Breast epithelium (tissue), 4 donors: ENCODE measurements around the gene OR51V1. TPM values are rescaled to one million over a fixed set of nuclear protein-coding genes. Genes with fewer than 3 reads are reported as not detected.

Experiments
- DNase-seq, 2 donors: peaks; one replicate each; pipeline ENCODE4 v3.0.0-alpha.2; 2019; ENCODE audit warnings: low spot score in 2 of 2
- H3K27ac ChIP-seq, 2 donors: fragments of 200-600 bp; sonication (generic) in 1 of 2; one replicate each; pipeline ENCODE4 v1.5.1; 2016 to 2019; ENCODE audit warnings: mild to moderate bottlenecking in 1 of 2
- H3K27me3 ChIP-seq, 2 donors: fragments of 200-600 bp; sonication (generic) in 1 of 2; one replicate each; pipeline versions ENCODE4 v1.5.1 to v1.6.0; 2017 to 2019; ENCODE audit warnings: control low read depth in 1 of 2, mild to moderate bottlenecking in 1 of 2
- H3K36me3 ChIP-seq: fragments of 200-600 bp; one replicate; pipeline ENCODE4 v1.5.1; 2019
- H3K4me1 ChIP-seq, 2 donors: fragments of 200-600 bp; sonication (generic); one replicate each; pipeline ENCODE4 v1.5.1; 2016 to 2019; ENCODE audit warnings: control low read depth in 1 of 2
- H3K4me3 ChIP-seq, 3 donors: fragments of 200-600 bp; sonication (generic); 1 replicate in 2 of 3; 2 replicates in 1 of 3; pipeline ENCODE4 v1.5.1; 2016 to 2019; ENCODE audit warnings: mild to moderate bottlenecking in 3 of 3, moderate library complexity in 2 of 3
- H3K9me3 ChIP-seq, 2 donors: fragments of 200-600 bp; sonication (generic) in 1 of 2; one replicate each; pipeline ENCODE4 v1.5.1; 2016 to 2019; ENCODE audit warnings: control low read depth in 1 of 2
- POLR2A ChIP-seq: fragments of 450-650 bp; IDR thresholded peaks from one replicate; pipeline ENCODE4 v1.6.1; 2016; ENCODE audit warnings: antibody characterized with exemption, mild to moderate bottlenecking, moderate library complexity
- POLR2AphosphoS5 ChIP-seq, 3 donors: sonication (generic); formaldehyde crosslinking; IDR thresholded peaks; one replicate each; pipeline ENCODE4 v1.6.1; 2017; ENCODE audit warnings: antibody characterized with exemption in 3 of 3
- intact Hi-C: fragments of 100-400 bp; cut with DNase I; formaldehyde crosslinking; loops from one replicate; pipeline ENCODE4 v1.15.1; 2023; ENCODE audit warnings: low total_unique reads
- total RNA-seq, 3 donors: library from RNA; depleted of rRNA; stranded (reverse); fragments of >200 nt; gene quantifications; one replicate each; pipeline ENCODE4 v1.1.0, GENCODE V29; 2016
- TF ChIP-seq, protein P1 (sequence below), 3 donors: fragments of 450-650 bp; IDR thresholded peaks; one replicate each; pipeline ENCODE4 v1.5.1; 2016 to 2017; ENCODE audit warnings: antibody characterized with exemption in 3 of 3, mild to moderate bottlenecking in 3 of 3, moderate library complexity in 3 of 3

The OR51V1 gene
- total RNA-seq, 3 donors from 2014 or later, result not detected

DNA sequence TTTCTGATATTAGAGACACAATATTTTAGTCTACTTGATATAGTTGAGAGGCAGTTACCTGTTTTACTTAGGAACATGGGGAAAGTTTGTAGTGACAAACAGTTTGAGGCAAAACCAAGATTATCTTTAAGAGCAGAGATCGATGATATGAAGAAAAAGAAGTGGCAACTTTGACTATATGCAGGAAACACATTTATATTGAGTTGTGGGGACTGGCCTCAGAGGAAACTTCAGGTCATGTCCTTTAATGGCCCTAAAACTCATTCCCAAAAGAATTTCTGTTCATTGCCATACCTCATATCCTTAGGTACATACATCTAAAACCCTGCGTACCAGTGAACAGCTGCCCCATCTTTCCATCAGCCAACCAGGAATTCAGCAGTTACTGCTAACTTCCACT is 44.7 kb upstream of the OR51V1 start:
- no peaks in the 10 kb centered on the region for H3K4me1 ChIP-seq
- TF ChIP-seq POLR2AphosphoS5 (IDR thresholded peaks at IDR 0.05) (no peak), POLR2A (no peak)
- TF ChIP-seq, protein P1, sequence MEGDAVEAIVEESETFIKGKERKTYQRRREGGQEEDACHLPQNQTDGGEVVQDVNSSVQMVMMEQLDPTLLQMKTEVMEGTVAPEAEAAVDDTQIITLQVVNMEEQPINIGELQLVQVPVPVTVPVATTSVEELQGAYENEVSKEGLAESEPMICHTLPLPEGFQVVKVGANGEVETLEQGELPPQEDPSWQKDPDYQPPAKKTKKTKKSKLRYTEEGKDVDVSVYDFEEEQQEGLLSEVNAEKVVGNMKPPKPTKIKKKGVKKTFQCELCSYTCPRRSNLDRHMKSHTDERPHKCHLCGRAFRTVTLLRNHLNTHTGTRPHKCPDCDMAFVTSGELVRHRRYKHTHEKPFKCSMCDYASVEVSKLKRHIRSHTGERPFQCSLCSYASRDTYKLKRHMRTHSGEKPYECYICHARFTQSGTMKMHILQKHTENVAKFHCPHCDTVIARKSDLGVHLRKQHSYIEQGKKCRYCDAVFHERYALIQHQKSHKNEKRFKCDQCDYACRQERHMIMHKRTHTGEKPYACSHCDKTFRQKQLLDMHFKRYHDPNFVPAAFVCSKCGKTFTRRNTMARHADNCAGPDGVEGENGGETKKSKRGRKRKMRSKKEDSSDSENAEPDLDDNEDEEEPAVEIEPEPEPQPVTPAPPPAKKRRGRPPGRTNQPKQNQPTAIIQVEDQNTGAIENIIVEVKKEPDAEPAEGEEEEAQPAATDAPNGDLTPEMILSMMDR (IDR thresholded peaks at IDR 0.05), result no peak
- H3K27ac ChIP-seq, result no peak overlapping the region
- H3K36me3 ChIP-seq, result no peaks in the 10 kb centered on the region
- no peak for DNase-seq
- no peaks in the 10 kb centered on the region for H3K9me3 ChIP-seq
- no peaks in the 10 kb centered on the region for H3K27me3 ChIP-seq
- intact Hi-C loops, result no loop called here
- no peak overlapping the region for H3K4me3 ChIP-seq

DNA sequence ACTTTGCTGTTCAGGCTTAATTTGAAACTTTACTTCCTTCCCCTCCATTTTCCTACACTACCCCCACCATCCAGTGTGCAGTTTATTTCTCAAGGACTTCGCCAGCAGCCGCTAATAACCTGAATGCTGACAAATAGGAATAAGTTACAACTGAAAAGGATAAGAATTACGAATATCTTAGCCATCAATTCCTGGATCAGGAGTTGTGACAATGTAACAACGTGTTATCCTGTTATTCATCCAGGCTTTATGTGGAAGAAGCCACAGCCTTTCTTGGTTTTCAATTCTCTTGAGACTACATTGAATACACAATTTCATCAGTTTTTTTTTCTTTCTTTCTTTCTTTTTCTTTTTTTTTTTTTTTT is 43.3 kb upstream of the OR51V1 start:
- H3K4me1 ChIP-seq, result no peaks in the 10 kb centered on the region
- intact Hi-C loops, result no loop called here
- no peaks in the 10 kb centered on the region for H3K36me3 ChIP-seq
- DNase-seq, result no peak
- H3K27me3 ChIP-seq, result no peaks in the 10 kb centered on the region
- no peak overlapping the region for H3K4me3 ChIP-seq
- H3K27ac ChIP-seq, result no peak overlapping the region
- no peaks in the 10 kb centered on the region for H3K9me3 ChIP-seq
- no peak for TF ChIP-seq POLR2AphosphoS5 (IDR thresholded peaks at IDR 0.05)
- TF ChIP-seq, protein P1 (IDR thresholded peaks at IDR 0.05), result no peak
- no peak for TF ChIP-seq POLR2A

DNA sequence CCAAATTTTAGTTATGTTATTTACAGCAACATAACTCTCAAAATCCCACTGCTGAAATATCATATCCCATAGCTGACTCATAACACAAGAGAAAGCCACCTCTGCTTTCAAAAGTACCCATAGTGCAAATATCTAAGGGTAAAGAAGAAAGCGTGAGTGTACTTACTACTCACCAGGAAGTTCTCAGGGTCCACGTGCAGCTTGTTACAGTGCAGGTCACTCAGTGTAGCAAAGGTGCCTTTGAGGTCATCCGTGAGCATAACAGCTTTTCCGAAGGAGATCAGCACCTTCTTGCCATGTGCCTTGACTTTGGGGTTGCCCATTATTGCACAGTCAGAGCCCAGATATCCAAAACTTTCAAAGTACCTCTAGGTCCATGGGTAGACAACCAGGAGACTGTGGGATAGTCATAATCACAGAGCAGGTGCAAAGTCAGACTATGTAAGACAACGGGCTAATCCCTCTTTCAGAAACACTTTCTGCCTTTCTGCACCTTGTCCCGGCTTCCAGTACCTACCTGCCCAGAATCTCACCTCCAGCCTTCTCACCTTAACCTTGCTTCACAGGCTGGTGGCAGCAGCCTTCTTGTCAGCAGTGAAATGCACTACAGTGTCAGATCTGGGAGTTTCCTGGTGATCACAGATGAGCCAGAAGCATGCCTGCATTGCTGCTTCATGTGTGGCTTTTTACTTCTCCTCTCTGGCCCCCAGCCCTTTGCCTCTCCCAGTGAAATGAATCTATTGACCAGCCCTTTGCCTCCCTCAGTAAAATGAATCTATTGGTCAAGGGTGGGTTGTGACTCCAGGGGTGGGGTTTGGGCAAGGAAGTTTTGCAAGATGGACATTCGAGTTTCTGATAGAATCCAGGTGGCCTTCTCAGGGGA is 42.7 kb upstream of the OR51V1 start:
- no peak for DNase-seq
- intact Hi-C loops, result no loop called here
- H3K4me3 ChIP-seq, result no peak overlapping the region
- H3K9me3 ChIP-seq, result no peaks in the 10 kb centered on the region
- H3K27ac ChIP-seq, result no peak overlapping the region
- H3K36me3 ChIP-seq, result no peaks in the 10 kb centered on the region
- TF ChIP-seq POLR2AphosphoS5 (IDR thresholded peaks at IDR 0.05), result no peak
- no peak for TF ChIP-seq POLR2A
- TF ChIP-seq, protein P1 (IDR thresholded peaks at IDR 0.05), result no peak
- no peaks in the 10 kb centered on the region for H3K27me3 ChIP-seq
- H3K4me1 ChIP-seq, result no peaks in the 10 kb centered on the region

DNA sequence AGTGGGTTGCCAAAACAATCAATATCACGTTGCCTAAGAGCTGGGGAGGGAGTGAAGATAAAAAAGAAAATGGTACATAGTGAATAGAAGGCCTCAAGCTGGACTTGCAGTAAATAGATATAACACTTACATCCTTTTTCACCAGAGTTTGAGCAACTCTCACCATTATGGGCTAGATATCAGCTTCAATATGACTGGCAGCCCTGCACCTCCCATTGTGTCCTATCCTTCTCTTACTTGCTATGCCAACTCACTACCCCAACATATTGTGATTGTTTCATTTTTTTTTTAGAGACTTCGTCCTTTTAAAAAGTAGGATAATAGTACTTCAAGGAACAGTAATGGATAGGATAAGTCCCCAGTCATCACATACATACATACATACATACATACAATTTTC is 41.7 kb upstream of the OR51V1 start:
- H3K4me3 ChIP-seq, result no peak overlapping the region
- no peaks in the 10 kb centered on the region for H3K4me1 ChIP-seq
- TF ChIP-seq, protein P1 (IDR thresholded peaks at IDR 0.05), result no peak
- TF ChIP-seq POLR2AphosphoS5 (IDR thresholded peaks at IDR 0.05) (no peak), POLR2A (no peak)
- H3K27me3 ChIP-seq, result no peaks in the 10 kb centered on the region
- H3K9me3 ChIP-seq, result no peaks in the 10 kb centered on the region
- H3K36me3 ChIP-seq, result no peaks in the 10 kb centered on the region
- DNase-seq, result no peak
- intact Hi-C loops, result no loop called here
- H3K27ac ChIP-seq, result no peak overlapping the region

DNA sequence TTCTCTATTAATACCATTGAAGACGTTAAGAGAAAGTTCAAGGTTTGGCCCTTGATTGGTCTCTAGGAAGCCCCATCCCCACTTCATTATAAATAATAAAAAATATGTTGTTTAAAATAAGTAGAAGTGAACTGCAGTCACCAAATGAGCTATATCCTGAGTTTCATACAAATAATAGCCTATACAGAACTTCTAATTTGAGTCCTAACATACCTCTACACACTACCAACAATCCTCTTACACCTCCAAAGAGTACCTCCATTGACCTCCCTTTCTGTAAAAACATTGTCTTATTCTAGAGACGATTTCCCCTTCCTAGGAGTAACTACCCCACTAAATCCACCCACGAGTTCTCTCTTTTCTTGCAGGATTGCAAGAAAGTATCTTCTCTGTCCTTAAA is 41.0 kb upstream of the OR51V1 start:
- TF ChIP-seq POLR2AphosphoS5 (IDR thresholded peaks at IDR 0.05) (no peak), POLR2A (no peak)
- TF ChIP-seq, protein P1 (IDR thresholded peaks at IDR 0.05), result no peak
- no peak overlapping the region for H3K4me3 ChIP-seq
- no peaks in the 10 kb centered on the region for H3K9me3 ChIP-seq
- H3K27me3 ChIP-seq, result no peaks in the 10 kb centered on the region
- no peaks in the 10 kb centered on the region for H3K36me3 ChIP-seq
- H3K4me1 ChIP-seq, result no peaks in the 10 kb centered on the region
- H3K27ac ChIP-seq, result no peak overlapping the region
- intact Hi-C loops, result no loop called here
- no peak for DNase-seq
